SU-DHL-6 (cell line): Measurements from ENCODE around the gene RBM20.

Experiments used
- EZH2phosphoT487 ChIP-seq: fragments of 200-600 bp; sonication (generic), shearing (Covaris generic); conservative IDR thresholded peaks from 2 replicates; pipeline ENCODE4 v1.6.1; 2018; ENCODE audit warnings: mild to moderate bottlenecking, antibody characterized with exemption, low read length, moderate library complexity, mixed read lengths
- TF ChIP-seq, protein P1 (sequence below): fragments of 200-600 bp; sonication (generic); IDR thresholded peaks from one replicate; pipeline ENCODE4 v1.5.1; 2017; ENCODE audit warnings: antibody characterized with exemption, mild to moderate bottlenecking, low read length, moderate library complexity; ENCODE audit not compliant: insufficient read depth, poor library complexity, severe bottlenecking

GRCh38 chr10:110770243-110770642, 126.1 kb downstream of the RBM20 start:
- TF ChIP-seq, protein P1, sequence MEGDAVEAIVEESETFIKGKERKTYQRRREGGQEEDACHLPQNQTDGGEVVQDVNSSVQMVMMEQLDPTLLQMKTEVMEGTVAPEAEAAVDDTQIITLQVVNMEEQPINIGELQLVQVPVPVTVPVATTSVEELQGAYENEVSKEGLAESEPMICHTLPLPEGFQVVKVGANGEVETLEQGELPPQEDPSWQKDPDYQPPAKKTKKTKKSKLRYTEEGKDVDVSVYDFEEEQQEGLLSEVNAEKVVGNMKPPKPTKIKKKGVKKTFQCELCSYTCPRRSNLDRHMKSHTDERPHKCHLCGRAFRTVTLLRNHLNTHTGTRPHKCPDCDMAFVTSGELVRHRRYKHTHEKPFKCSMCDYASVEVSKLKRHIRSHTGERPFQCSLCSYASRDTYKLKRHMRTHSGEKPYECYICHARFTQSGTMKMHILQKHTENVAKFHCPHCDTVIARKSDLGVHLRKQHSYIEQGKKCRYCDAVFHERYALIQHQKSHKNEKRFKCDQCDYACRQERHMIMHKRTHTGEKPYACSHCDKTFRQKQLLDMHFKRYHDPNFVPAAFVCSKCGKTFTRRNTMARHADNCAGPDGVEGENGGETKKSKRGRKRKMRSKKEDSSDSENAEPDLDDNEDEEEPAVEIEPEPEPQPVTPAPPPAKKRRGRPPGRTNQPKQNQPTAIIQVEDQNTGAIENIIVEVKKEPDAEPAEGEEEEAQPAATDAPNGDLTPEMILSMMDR, result no peak
- TF ChIP-seq EZH2phosphoT487, result no peak
